Liver (tissue), 3 donors: Measurements from ENCODE around the gene MGME1.

Experiments
- CTCF ChIP-seq: fragments of 150-350 bp; IDR thresholded peaks from 2 replicates; pipeline ENCODE4 v1.5.1; 2017; ENCODE audit warnings: improper control_type of control experiment, low read depth, low read length; ENCODE audit not compliant: missing input control
- FOXA2 ChIP-seq: IDR thresholded peaks from 2 replicates; pipeline ENCODE4 v1.6.1; 2016; ENCODE audit warnings: antibody characterized with exemption
- JUND ChIP-seq, 2 donors: IDR thresholded peaks; 2 replicates each; pipeline ENCODE4 v1.6.1; 2016; ENCODE audit warnings: antibody characterized with exemption in 2 of 2
- MAX ChIP-seq: IDR thresholded peaks from 2 replicates; pipeline ENCODE4 v1.6.1; 2016; ENCODE audit warnings: antibody characterized with exemption
- NR2F2 ChIP-seq: IDR thresholded peaks from 2 replicates; pipeline ENCODE4 v1.6.1; 2016; ENCODE audit warnings: antibody characterized with exemption
- RAD21 ChIP-seq, 2 donors: IDR thresholded peaks; 2 replicates each; pipeline ENCODE4 v1.6.1; 2016; ENCODE audit warnings: antibody characterized with exemption in 2 of 2, mild to moderate bottlenecking in 2 of 2
- TAF1 ChIP-seq: conservative IDR thresholded peaks from 2 replicates; pipeline ENCODE4 v1.6.1; 2016; ENCODE audit warnings: antibody characterized with exemption, mild to moderate bottlenecking
- donor health status: healthy.
- donor health status: healthy.

- TF ChIP-seq CTCF = no peak
- no peak for TF ChIP-seq TAF1
- TF ChIP-seq JUND (IDR thresholded peaks at IDR 0.05) = no peak
- TF ChIP-seq NR2F2 = no peak
- TF ChIP-seq RAD21 (IDR thresholded peaks at IDR 0.05) = no peak
- no peak for TF ChIP-seq FOXA2
- no peak for TF ChIP-seq MAX
Measured at GRCh38 chr20:17934141-17934862, 34.5 kb upstream of the MGME1 start.
